GM12892 (cell line): ENCODE data around the gene DZANK1.

Source experiments
- POLR2A ChIP-seq: IDR thresholded peaks from 2 replicates; pipeline ENCODE4 v1.6.1; 2011; ENCODE audit warnings: low read depth, low read length, control low read depth
- POLR2AphosphoS5 ChIP-seq: IDR thresholded peaks from 2 replicates; pipeline ENCODE4 v1.6.1; 2011; ENCODE audit warnings: low read depth, low read length, control low read depth
- TAF1 ChIP-seq: IDR thresholded peaks from 2 replicates; pipeline ENCODE4 v1.6.1; 2011; ENCODE audit warnings: low read depth, mild to moderate bottlenecking, control low read depth, low read length, borderline replicate concordance

- TF ChIP-seq POLR2A (peak; percentile 79), POLR2AphosphoS5 (peak; percentile 75), TAF1 (peak; percentile 56; the same call in 1 of the 2 replicates)
Observed at GRCh38 chr20:18466894-18467730, at the start of gene DZANK1, which contains the start of gene POLR3F.
